KMS-11 (cell line): ENCODE results near the gene PSMA2.

ENCODE experiments used
- H2AFZ ChIP-seq: fragments of 200-600 bp; sonication (generic); 2 replicates; pipeline ENCODE4 v1.6.1; 2016; ENCODE audit warnings: antibody characterized with exemption, mixed run types, low read depth
- H3K27ac ChIP-seq: fragments of 200-600 bp; sonication (generic); 2 replicates; pipeline ENCODE4 v1.6.1; 2016; ENCODE audit warnings: mild to moderate bottlenecking, mixed run types
- H3K27me3 ChIP-seq: fragments of 200-600 bp; sonication (generic); 2 replicates; pipeline ENCODE4 v1.6.1; 2017; ENCODE audit warnings: mild to moderate bottlenecking, low read depth, mixed run types, moderate library complexity; ENCODE audit not compliant: insufficient read depth
- H3K36me3 ChIP-seq: fragments of 200-600 bp; sonication (generic); 2 replicates; pipeline ENCODE4 v1.6.1; 2017; ENCODE audit warnings: mild to moderate bottlenecking, mixed run types; ENCODE audit not compliant: insufficient read depth
- H3K4me1 ChIP-seq: fragments of 200-600 bp; sonication (generic); 2 replicates; pipeline ENCODE4 v1.6.1; 2016; ENCODE audit warnings: mild to moderate bottlenecking, low read depth, mixed run types; ENCODE audit not compliant: poor library complexity, severe bottlenecking
- H3K4me2 ChIP-seq: fragments of 200-600 bp; sonication (generic); 2 replicates; pipeline ENCODE4 v1.7.0; 2016; ENCODE audit warnings: mild to moderate bottlenecking, mixed run types
- H3K4me3 ChIP-seq: fragments of 200-600 bp; sonication (generic); IDR thresholded peaks from 2 replicates; pipeline ENCODE4 v1.6.1; 2017; ENCODE audit warnings: low read depth, low read length, mixed read lengths; ENCODE audit not compliant: insufficient read depth
- H3K79me2 ChIP-seq: fragments of 200-600 bp; sonication (generic); 2 replicates; pipeline ENCODE4 v1.6.1; 2016; ENCODE audit warnings: low read depth, mixed run types; ENCODE audit not compliant: insufficient read depth
- H3K9ac ChIP-seq: fragments of 200-600 bp; sonication (generic); 2 replicates; pipeline ENCODE4 v1.6.1; 2016; ENCODE audit warnings: mild to moderate bottlenecking, mixed run types
- H4K20me1 ChIP-seq: fragments of 200-600 bp; sonication (generic); 2 replicates; pipeline ENCODE4 v1.6.1; 2016; ENCODE audit warnings: mild to moderate bottlenecking, mixed run types; ENCODE audit not compliant: insufficient read depth
- CTCF ChIP-seq: fragments of 200-600 bp; sonication (generic); conservative IDR thresholded peaks from 2 replicates; pipeline ENCODE4 v1.6.1; 2017; ENCODE audit warnings: low read depth, mild to moderate bottlenecking, antibody characterized with exemption, low read length, moderate library complexity, mixed read lengths

PSMA2 gene

DNA sequence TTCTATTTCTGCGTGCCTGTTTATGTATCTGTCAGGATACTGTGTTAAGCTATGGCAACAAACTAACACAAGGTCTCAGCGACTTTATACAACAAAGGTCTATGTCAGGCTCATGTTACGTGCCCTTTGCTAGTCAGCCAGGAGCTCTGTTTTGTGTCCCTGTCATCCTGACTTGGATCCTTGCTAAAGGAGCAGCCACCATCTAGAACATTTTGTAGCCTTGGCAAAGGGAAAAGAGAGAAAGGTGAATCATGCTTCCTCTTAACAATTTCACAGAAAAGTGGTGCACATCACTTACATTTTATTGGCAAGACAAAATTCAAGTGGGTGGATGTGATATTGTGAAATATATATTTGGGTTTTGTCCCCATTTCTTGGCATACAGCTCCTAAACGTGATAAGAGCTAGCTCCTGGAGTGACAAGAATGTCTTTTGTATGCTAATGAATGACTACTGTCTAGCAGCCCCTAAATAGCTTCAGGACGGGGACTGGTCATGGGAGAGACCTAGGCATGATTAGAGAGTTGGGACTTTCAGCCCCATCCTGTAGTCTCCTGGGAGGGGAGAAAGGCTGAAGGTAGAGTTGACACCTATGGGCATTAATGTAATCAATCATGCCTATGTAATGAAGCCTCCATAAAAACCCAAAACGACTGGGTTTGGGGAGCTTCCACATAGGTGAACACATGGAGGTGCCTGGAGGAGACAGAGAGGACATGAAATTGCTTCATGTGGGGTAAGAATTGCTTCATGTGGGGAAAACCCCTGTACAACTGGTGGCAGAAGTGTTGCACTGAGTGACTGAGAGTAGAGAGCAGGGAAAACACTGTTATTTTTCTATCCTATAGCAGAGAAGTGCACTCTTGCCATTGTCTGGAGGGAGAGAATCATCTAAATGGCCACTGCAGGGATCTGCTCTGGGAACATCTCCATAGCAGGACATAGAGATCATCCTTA is 33.2 kb upstream of the PSMA2 start:
- no peak overlapping the region for H3K9ac ChIP-seq
- TF ChIP-seq CTCF, result no peak
- H3K4me1 ChIP-seq, result peaks cover 43% of the 10 kb centered on the region
- no peaks in the 10 kb centered on the region for H3K79me2 ChIP-seq
- H3K27ac ChIP-seq, result no peak overlapping the region
- no peak overlapping the region for H2AFZ ChIP-seq
- no peaks in the 10 kb centered on the region for H3K27me3 ChIP-seq
- H3K4me3 ChIP-seq, result no peak overlapping the region
- H4K20me1 ChIP-seq, result no peaks in the 10 kb centered on the region
- H3K36me3 ChIP-seq, result no peaks in the 10 kb centered on the region
- 0 out of 2 replicates have a peak overlapping the region, but pooled peaks have one; percentile 14 for H3K4me2 ChIP-seq

- peaks cover 46% of the 10 kb centered on the region for H3K4me1 ChIP-seq
Measured at GRCh38 chr7:42964293-42964692, 32.3 kb upstream of the PSMA2 start.

GRCh38 chr7:42961170-42961569 is 29.2 kb upstream of the PSMA2 start:
- Histone ChIP-seq H2AFZ (0 out of 2 replicates have a peak overlapping the region, but pooled peaks have one; percentile 5), H3K36me3 (no peaks in the 10 kb centered on the region), H3K27me3 (no peaks in the 10 kb centered on the region), H4K20me1 (no peaks in the 10 kb centered on the region), H3K4me3 (no peak overlapping the region), H3K4me2 (no peak overlapping the region), H3K9ac (no peak overlapping the region), H3K4me1 (peaks cover 31% of the 10 kb centered on the region), H3K79me2 (no peaks in the 10 kb centered on the region), H3K27ac (no peak overlapping the region)
- no peak for TF ChIP-seq CTCF

More at GRCh38 chr7:42964293-42964692, 32.3 kb upstream of the PSMA2 start:
- Histone ChIP-seq H3K4me2 (no peak overlapping the region), H3K36me3 (no peaks in the 10 kb centered on the region), H3K4me3 (no peak overlapping the region), H3K27ac (no peak overlapping the region), H3K27me3 (no peaks in the 10 kb centered on the region), H2AFZ (no peak overlapping the region), H3K79me2 (no peaks in the 10 kb centered on the region), H4K20me1 (no peaks in the 10 kb centered on the region), H3K9ac (no peak overlapping the region)
- no peak for TF ChIP-seq CTCF

- Histone ChIP-seq H3K27ac (no peak overlapping the region), H3K79me2 (no peaks in the 10 kb centered on the region), H3K4me2 (no peak overlapping the region), H3K27me3 (no peaks in the 10 kb centered on the region), H3K9ac (no peak overlapping the region), H4K20me1 (no peaks in the 10 kb centered on the region), H3K4me1 (peaks cover 27% of the 10 kb centered on the region), H3K4me3 (no peak overlapping the region), H2AFZ (0 out of 2 replicates have a peak overlapping the region, but pooled peaks have one; percentile 5), H3K36me3 (no peaks in the 10 kb centered on the region)
- no peak for TF ChIP-seq CTCF
Measured at GRCh38 chr7:42960762-42961161, 28.8 kb upstream of the PSMA2 start.
